OCI-LY1 (cell line): ENCODE data around the gene PAK5.

Experiments
- H2AFZ ChIP-seq: fragments of 200-600 bp; sonication (generic), shearing (Covaris generic); 2 replicates; pipeline ENCODE4 v1.6.0; 2014; ENCODE audit warnings: antibody characterized with exemption, mild to moderate bottlenecking, low read length
- H3F3A ChIP-seq: fragments of 200-600 bp; sonication (generic), shearing (Covaris generic); 2 replicates; pipeline ENCODE4 v1.6.0; 2014; ENCODE audit warnings: mild to moderate bottlenecking, antibody characterized with exemption, low read length, moderate library complexity; ENCODE audit not compliant: insufficient read depth
- H3K27ac ChIP-seq: fragments of 200-600 bp; sonication (generic); 2 replicates; pipeline ENCODE4 v1.5.1; 2014; ENCODE audit warnings: low read length, mixed run types, mild to moderate bottlenecking, low read depth; ENCODE audit not compliant: poor library complexity, severe bottlenecking
- H3K27me3 ChIP-seq: fragments of 200-600 bp; sonication (generic); 2 replicates; pipeline ENCODE4 v1.6.0; 2014; ENCODE audit warnings: antibody characterized with exemption, mild to moderate bottlenecking, low read length, moderate library complexity; ENCODE audit not compliant: insufficient read depth
- H3K36me3 ChIP-seq: fragments of 200-600 bp; sonication (generic); 2 replicates; pipeline ENCODE4 v1.6.1; 2014; ENCODE audit warnings: mild to moderate bottlenecking, antibody characterized with exemption, low read length, moderate library complexity, mixed read lengths; ENCODE audit not compliant: insufficient read depth
- H3K4me1 ChIP-seq: fragments of 200-600 bp; sonication (generic); 2 replicates; pipeline ENCODE4 v1.5.1; 2014; ENCODE audit warnings: mild to moderate bottlenecking, low read length, moderate library complexity; ENCODE audit not compliant: insufficient read depth, severe bottlenecking
- H3K4me2 ChIP-seq: fragments of 200-600 bp; sonication (generic), shearing (Covaris generic); 2 replicates; pipeline ENCODE4 v1.6.1; 2014; ENCODE audit warnings: low read length
- H3K4me3 ChIP-seq: fragments of 200-600 bp; sonication (generic); 2 replicates; pipeline ENCODE4 v1.5.1; 2014; ENCODE audit warnings: low read length, low read depth, mild to moderate bottlenecking, mixed read lengths; ENCODE audit not compliant: poor library complexity, severe bottlenecking
- H3K79me2 ChIP-seq: fragments of 200-600 bp; shearing (Covaris generic); 2 replicates; pipeline ENCODE4 v1.6.1; 2016; ENCODE audit warnings: mixed run types, low read length, mixed read lengths; ENCODE audit not compliant: insufficient read depth
- H3K9ac ChIP-seq: fragments of 200-600 bp; sonication (generic), shearing (Covaris generic); 2 replicates; pipeline ENCODE4 v1.6.1; 2014; ENCODE audit warnings: mild to moderate bottlenecking, low read length, mixed read lengths
- H3K9me2 ChIP-seq: fragments of 200-600 bp; sonication (generic), shearing (Covaris generic); 2 replicates; pipeline ENCODE4 v1.6.1; 2014; ENCODE audit warnings: low read depth, mild to moderate bottlenecking, low read length, mixed read lengths
- H3K9me3 ChIP-seq: fragments of 200-600 bp; shearing (Covaris generic); 2 replicates; pipeline ENCODE4 v1.6.1; 2014; ENCODE audit warnings: low read length, mixed read lengths
- H4K20me1 ChIP-seq: fragments of 200-600 bp; sonication (generic), shearing (Covaris generic); 2 replicates; pipeline ENCODE4 v1.6.0; 2016; ENCODE audit warnings: mild to moderate bottlenecking, low read length; ENCODE audit not compliant: insufficient read depth
- CTCF ChIP-seq: fragments of 200-600 bp; sonication (generic), shearing (Covaris generic); IDR thresholded peaks from 2 replicates; pipeline ENCODE4 v1.5.1; 2017; ENCODE audit warnings: mild to moderate bottlenecking, antibody characterized with exemption, low read length, moderate library complexity, mixed read lengths
- EZH2 ChIP-seq: fragments of 200-600 bp; sonication (generic), shearing (Covaris generic); IDR thresholded peaks from 2 replicates; pipeline ENCODE4 v1.8.0; 2017; ENCODE audit warnings: borderline replicate concordance, mixed run types, mild to moderate bottlenecking, antibody characterized with exemption, low read length, moderate library complexity, mixed read lengths

The PAK5 gene

DNA sequence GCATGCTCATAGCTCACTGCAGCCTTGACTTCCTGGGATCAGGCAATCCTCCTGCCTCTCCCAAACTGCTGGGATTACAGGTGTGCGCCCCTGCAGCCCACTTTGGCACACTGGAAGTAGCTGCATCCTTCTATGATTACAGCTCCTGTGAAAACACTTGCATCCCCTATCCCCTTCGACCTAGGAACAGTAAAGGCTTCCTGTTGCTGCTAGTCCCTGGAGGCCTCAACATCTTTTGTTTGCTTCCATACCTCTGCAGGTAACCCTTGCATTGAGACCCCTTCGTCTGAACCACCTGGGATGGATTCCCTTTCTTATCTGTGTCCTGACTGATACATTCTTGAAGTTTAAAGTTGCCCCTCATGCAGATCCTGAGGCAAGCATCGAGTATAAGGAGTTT, 152.4 kb downstream of the PAK5 start:
- no peak for TF ChIP-seq EZH2
- no peaks in the 10 kb centered on the region for H3K9me2 ChIP-seq

GRCh38 chr20:9686001-9686400, 152.9 kb downstream of the PAK5 start:
- H3K27me3 ChIP-seq, result no peaks in the 10 kb centered on the region
- no peak overlapping the region for H3K9ac ChIP-seq
- no peaks in the 10 kb centered on the region for H3K4me1 ChIP-seq
- H3K27ac ChIP-seq, result no peak overlapping the region
- H3K9me2 ChIP-seq, result no peaks in the 10 kb centered on the region
- H3K79me2 ChIP-seq, result no peaks in the 10 kb centered on the region
- H3K4me3 ChIP-seq, result no peak overlapping the region
- no peaks in the 10 kb centered on the region for H3F3A ChIP-seq
- TF ChIP-seq CTCF (no peak), EZH2 (no peak)
- H3K9me3 ChIP-seq, result no peaks in the 10 kb centered on the region
- no peaks in the 10 kb centered on the region for H4K20me1 ChIP-seq
- H2AFZ ChIP-seq, result no peak overlapping the region
- H3K36me3 ChIP-seq, result no peaks in the 10 kb centered on the region
- no peak overlapping the region for H3K4me2 ChIP-seq

More for the DNA sequence above, 152.4 kb downstream of the PAK5 start:
- H3K36me3 ChIP-seq, result no peaks in the 10 kb centered on the region
- no peaks in the 10 kb centered on the region for H3K9me3 ChIP-seq
- no peak overlapping the region for H3K9ac ChIP-seq
- no peaks in the 10 kb centered on the region for H4K20me1 ChIP-seq
- H2AFZ ChIP-seq, result no peak overlapping the region
- H3K4me2 ChIP-seq, result no peak overlapping the region
- no peaks in the 10 kb centered on the region for H3K4me1 ChIP-seq
- H3K79me2 ChIP-seq, result no peaks in the 10 kb centered on the region
- H3K27ac ChIP-seq, result no peak overlapping the region
- no peaks in the 10 kb centered on the region for H3K27me3 ChIP-seq
- H3K4me3 ChIP-seq, result no peak overlapping the region
- no peaks in the 10 kb centered on the region for H3F3A ChIP-seq

DNA sequence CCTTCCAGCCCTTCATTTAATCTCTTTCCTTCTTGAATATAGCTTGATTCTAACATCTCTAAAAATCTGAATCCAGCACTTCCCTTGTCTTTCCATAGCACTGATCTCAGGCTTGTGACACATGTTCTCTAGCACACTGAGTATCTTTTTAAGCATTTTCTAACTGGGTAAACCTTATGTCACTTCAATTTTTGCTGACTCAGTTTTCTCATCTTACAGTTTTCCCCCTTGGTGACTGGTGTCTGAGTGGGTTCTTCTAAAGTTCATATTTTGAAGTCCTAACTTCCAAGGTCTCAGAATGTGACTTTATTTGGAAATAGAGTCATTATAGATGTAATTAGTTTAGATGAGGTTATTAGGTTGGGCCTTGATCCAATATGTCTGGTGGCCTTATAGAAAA, 153.9 kb downstream of the PAK5 start:
- Histone ChIP-seq H3K27me3 (no peaks in the 10 kb centered on the region), H3K27ac (no peak overlapping the region), H3K79me2 (no peaks in the 10 kb centered on the region), H2AFZ (no peak overlapping the region), H3F3A (no peaks in the 10 kb centered on the region), H3K9me3 (no peaks in the 10 kb centered on the region), H3K9ac (no peak overlapping the region), H3K36me3 (no peaks in the 10 kb centered on the region), H4K20me1 (no peaks in the 10 kb centered on the region), H3K4me1 (no peaks in the 10 kb centered on the region), H3K4me2 (no peak overlapping the region), H3K9me2 (no peaks in the 10 kb centered on the region), H3K4me3 (no peak overlapping the region)
- TF ChIP-seq CTCF, result no peak
- TF ChIP-seq EZH2, result no peak

DNA sequence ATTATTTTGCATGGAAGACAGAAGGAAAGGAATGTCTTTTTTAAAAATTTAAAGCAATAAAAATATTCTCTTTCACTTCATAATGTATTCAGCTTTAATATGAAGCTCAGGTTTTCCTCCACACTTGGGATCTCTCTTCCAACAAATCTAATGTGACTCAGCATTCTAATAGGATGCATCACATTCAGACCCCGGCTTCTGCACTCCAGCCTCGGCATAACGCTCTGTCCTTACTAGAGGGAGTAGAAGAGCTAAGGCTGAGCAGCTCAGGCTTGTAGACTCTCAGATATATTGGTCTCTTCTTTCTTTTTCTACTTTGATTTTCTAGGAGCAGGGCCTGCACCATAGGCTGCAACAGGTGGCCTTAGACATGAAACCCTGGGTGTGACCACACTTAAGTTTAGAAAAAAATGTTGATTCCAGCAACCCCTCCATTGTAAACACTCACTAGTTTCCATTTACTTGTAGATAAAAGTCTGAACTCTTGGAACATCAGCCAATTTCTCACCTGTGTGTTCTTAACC, 161.7 kb downstream of the PAK5 start:
- no peaks in the 10 kb centered on the region for H3K4me1 ChIP-seq
- no peaks in the 10 kb centered on the region for H4K20me1 ChIP-seq
- H3K9me2 ChIP-seq, result no peaks in the 10 kb centered on the region
- no peaks in the 10 kb centered on the region for H3K36me3 ChIP-seq
- no peak overlapping the region for H3K4me3 ChIP-seq
- no peaks in the 10 kb centered on the region for H3K9me3 ChIP-seq
- H3K27ac ChIP-seq, result no peak overlapping the region
- no peaks in the 10 kb centered on the region for H3F3A ChIP-seq
- no peak overlapping the region for H3K9ac ChIP-seq
- H3K79me2 ChIP-seq, result no peaks in the 10 kb centered on the region
- H3K27me3 ChIP-seq, result no peaks in the 10 kb centered on the region
- no peak overlapping the region for H3K4me2 ChIP-seq
- no peak overlapping the region for H2AFZ ChIP-seq
- no peak for TF ChIP-seq CTCF
- TF ChIP-seq EZH2, result no peak
